Measurements from ENCODE around the gene CCDC149.

- no peak for TF ChIP-seq POLR2A (IDR thresholded peaks at IDR 0.05; ENCODE audit: low read length)
- no peak for TF ChIP-seq GATA1 (IDR thresholded peaks at IDR 0.05; ENCODE audit: low read depth, low read length)
Observed at GRCh38 chr4:24956091-24956490, 43.2 kb upstream of the CCDC149 start.
